ENCODE results near the gene FAM111B. TPM values are rescaled to one million over a fixed set of nuclear protein-coding genes. Genes with fewer than 3 reads are reported as not detected.
"Not testable (repeated sequence)": the region's sequence is repeated elsewhere in the genome, so short reads cannot be mapped to it uniquely, and the experiment has no call there.

FAM111B gene
- total RNA-seq, 1 donor from 2014 or later: 3.2 TPM

DNA sequence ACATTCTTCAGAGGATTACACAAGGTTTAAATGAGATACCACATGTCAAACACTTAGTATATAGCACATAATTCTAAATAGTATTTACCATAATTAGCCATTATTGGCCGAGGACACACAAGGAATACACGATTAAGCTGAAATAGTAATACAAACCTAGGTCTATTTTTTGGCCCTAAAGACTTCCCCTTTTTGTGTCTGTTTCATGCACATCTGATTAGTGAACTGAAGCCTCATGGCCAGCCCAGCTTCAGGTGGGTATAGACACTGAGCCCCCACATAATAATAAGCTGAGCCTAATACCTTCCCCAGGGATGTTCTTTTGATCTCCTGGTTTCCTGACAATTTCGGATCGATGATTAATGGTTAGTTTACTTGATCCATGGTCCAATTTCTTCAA, 18.9 kb upstream of the FAM111B start:
- Histone ChIP-seq H3K36me3 (ENCODE audit: control insufficient read depth, insufficient read depth, low read length) (no peaks in the 10 kb centered on the region), H3K27me3 (ENCODE audit: control insufficient read depth, insufficient read depth, low read length) (no peaks in the 10 kb centered on the region), H3K4me3 (ENCODE audit: low read depth, low read length) (no peak overlapping the region)
- DNase-seq (ENCODE audit: low read depth): no peak
- no peak for TF ChIP-seq CTCF (IDR thresholded peaks at IDR 0.05; ENCODE audit: insufficient read depth, low read length, poor library complexity, severe bottlenecking)

- not testable (repeated sequence) for H3K27me3 ChIP-seq (ENCODE audit: control insufficient read depth, insufficient read depth, low read length); H3K36me3 ChIP-seq (ENCODE audit: control insufficient read depth, insufficient read depth, low read length); DNase-seq (ENCODE audit: low read depth); H3K4me3 ChIP-seq (ENCODE audit: low read depth, low read length)
These were observed 13.5 kb upstream of the FAM111B start for GRCh38 chr11:59093576-59093975.

DNA sequence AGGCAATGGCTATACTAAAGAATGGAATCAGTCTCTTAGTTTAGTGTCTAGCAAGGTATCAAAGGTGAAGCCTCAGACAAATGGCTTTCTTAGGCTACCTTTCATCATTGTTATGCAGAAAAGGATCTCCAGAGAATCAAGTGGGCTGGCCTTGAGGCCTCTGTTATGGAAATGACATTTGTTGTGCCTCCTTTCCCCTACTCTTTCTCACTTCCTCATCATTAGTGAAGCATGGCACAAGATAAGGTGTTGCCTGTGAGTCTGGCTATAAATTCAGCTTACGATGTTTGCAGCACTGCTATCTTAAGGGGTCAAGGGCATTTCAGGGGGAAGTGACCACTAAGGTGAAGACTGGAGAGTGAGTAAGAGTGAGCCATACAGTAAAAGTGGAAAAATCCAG, 11.8 kb upstream of the FAM111B start:
- DNase-seq (ENCODE audit: low read depth); H3K27me3 ChIP-seq (ENCODE audit: control insufficient read depth, insufficient read depth, low read length); H3K36me3 ChIP-seq (ENCODE audit: control insufficient read depth, insufficient read depth, low read length): not testable (repeated sequence)

GRCh38 chr11:59095972-59096575, 11.0 kb upstream of the FAM111B start:
- H3K36me3 ChIP-seq (ENCODE audit: control insufficient read depth, insufficient read depth, low read length); DNase-seq (ENCODE audit: low read depth); H3K27me3 ChIP-seq (ENCODE audit: control insufficient read depth, insufficient read depth, low read length); H3K4me3 ChIP-seq (ENCODE audit: low read depth, low read length): not testable (repeated sequence)

More for the DNA sequence above, 11.8 kb upstream of the FAM111B start:
- H3K4me3 ChIP-seq (ENCODE audit: low read depth, low read length): not testable (repeated sequence)

DNA sequence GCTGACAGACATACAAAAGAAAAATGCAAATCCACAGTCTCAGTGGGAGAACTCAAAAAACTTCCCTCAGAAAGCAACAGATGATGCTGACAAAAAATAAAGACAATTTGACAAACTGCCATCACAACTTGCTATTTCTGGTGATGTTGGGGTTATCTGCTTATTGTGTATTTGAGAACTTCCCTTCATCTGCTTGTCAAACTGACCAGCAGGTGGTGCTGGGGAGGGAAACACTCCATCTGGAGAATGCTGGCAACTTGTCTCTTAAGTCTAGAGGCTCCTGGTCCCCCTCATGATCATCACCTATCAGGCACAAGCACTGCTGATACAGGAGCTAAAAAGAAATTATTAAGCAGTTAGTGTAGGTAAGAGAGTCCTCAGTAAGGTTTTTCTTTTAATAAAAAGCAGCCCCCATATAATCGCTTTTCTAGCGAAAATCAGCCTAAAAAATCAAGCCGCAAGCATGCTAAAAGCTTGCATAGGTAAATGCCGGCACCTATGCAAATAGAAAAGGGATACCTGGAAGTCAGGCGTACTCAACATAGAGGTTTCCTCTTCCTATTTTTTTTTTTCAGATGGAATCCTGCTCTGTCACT, 9.8 kb upstream of the FAM111B start:
- no peak overlapping the region for H3K4me3 ChIP-seq (ENCODE audit: low read depth, low read length)
- peak; percentile 73 for TF ChIP-seq CTCF (IDR thresholded peaks at IDR 0.05; ENCODE audit: insufficient read depth, low read length, poor library complexity, severe bottlenecking)
- no peak for DNase-seq (ENCODE audit: low read depth)
- no peaks in the 10 kb centered on the region for H3K36me3 ChIP-seq (ENCODE audit: control insufficient read depth, insufficient read depth, low read length)
- no peaks in the 10 kb centered on the region for H3K27me3 ChIP-seq (ENCODE audit: control insufficient read depth, insufficient read depth, low read length)

- H3K4me3 ChIP-seq (ENCODE audit: low read depth, low read length); H3K27me3 ChIP-seq (ENCODE audit: control insufficient read depth, insufficient read depth, low read length); DNase-seq (ENCODE audit: low read depth): not testable (repeated sequence)
These were observed 9.1 kb upstream of the FAM111B start for GRCh38 chr11:59097938-59098337.

DNA sequence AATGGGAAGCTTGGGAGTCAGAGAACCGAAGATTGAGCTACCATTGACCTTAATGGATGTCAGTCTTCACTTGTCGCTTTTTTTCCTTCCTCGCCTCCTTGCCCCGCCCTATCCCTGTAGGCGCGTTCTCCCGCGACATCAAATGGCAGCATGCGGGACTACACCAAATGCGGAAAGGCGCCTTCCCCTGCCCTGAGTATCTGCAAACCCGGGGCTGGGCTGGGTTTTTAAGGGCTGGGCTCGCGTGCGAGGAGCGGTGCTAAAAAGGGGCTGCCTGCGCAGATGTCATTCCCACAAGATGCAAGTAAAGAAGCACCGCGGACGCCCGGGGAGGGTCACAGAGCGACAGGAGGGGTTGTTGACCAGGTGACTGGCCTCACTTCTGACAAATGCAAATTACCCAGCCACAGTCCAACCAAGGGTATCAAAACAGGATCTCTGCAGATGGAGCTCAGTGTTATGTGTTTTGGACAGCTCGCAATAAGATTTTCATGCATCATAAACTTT, 4.7 kb upstream of the FAM111B start:
- no peak for DNase-seq (ENCODE audit: low read depth)
- Histone ChIP-seq H3K4me3 (ENCODE audit: low read depth, low read length) (peak overlapping the region; percentile 9), H3K27me3 (ENCODE audit: control insufficient read depth, insufficient read depth, low read length) (no peaks in the 10 kb centered on the region), H3K36me3 (ENCODE audit: control insufficient read depth, insufficient read depth, low read length) (no peaks in the 10 kb centered on the region)
- TF ChIP-seq CTCF (IDR thresholded peaks at IDR 0.05; ENCODE audit: insufficient read depth, low read length, poor library complexity, severe bottlenecking): peak; percentile 36

More at GRCh38 chr11:59097938-59098337, 9.1 kb upstream of the FAM111B start:
- not testable (repeated sequence) for H3K36me3 ChIP-seq (ENCODE audit: control insufficient read depth, insufficient read depth, low read length)

DNA sequence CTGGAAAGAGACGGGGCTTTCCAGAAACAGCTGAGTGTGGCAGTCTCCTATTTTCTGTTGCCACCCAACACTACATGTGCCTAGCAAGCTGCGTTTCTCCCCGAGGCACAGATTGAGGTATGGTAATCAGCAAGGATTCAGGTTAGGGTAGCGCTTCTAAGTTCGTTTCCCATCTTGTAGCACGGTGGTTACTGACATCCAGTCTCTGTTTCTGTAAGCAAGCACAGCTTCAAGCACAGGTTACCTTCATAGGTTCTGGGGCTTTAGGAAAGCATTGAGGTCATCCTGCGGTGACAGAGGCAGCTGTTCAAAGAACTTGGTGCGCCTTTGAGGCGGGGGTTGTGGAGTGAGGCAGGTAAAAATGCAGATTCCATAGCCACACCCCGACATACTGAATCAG, 684 bp downstream of the FAM111B start:
- not testable (repeated sequence) for H3K36me3 ChIP-seq (ENCODE audit: control insufficient read depth, insufficient read depth, low read length); DNase-seq (ENCODE audit: low read depth); H3K27me3 ChIP-seq (ENCODE audit: control insufficient read depth, insufficient read depth, low read length)
- peak overlapping the region; percentile 52 for H3K4me3 ChIP-seq (ENCODE audit: low read depth, low read length)

All from kidney epithelial cell (primary cell).